Stimulated activated naive CD4-positive, alpha-beta T cell (primary cell): Measurements from ENCODE around the gene NUP210.

Source experiments
- DNase-seq, 6 experiments: peaks; one replicate each; lab custom pipeline; 2025; lab: John Stamatoyannopoulos, UW

Gene NUP210

GRCh38 chr3:13319564-13320220 is 100.4 kb downstream of the NUP210 start:
- no peak for DNase-seq

DNA sequence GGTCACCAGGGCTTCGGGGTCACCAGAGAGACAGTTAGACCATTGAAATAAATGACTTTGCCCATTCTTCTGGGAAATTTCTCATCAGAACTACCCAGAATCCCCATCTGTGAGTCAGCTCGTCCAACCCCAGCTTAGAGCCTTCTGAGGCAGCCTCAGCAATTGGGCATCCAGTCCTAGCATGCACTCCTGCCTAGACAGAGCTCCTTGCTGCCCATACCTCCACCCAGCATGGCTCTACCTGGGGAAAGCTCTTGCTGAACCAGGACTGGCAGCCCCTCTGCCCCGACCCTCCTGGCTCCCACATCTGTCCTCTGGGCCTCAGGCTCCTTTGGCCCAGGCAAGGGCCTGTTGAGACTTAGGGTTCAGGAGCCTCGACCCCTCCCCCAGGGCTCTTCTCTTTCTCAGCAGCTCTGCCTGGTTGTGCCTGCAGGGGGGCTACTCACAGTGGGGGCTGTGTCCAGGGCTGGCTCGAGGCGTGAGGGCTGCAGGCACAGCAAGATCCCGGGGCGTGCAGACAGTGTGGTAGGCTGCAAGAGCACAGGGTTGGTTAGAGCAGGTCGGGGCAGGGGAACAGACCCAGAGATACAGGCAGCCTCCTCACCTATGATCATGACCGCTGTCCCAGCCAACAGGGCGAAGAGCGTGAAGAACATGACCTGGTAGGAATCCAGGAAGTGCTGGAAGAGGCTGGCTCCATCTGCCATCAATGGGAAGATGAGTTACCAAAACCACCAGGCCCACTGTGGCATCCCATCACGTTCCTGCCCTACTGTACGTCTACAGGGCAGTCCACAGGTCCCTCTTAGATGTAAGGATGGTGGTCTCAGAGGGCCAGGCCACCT is 101.3 kb downstream of the NUP210 start:
- DNase-seq, result no peak

DNA sequence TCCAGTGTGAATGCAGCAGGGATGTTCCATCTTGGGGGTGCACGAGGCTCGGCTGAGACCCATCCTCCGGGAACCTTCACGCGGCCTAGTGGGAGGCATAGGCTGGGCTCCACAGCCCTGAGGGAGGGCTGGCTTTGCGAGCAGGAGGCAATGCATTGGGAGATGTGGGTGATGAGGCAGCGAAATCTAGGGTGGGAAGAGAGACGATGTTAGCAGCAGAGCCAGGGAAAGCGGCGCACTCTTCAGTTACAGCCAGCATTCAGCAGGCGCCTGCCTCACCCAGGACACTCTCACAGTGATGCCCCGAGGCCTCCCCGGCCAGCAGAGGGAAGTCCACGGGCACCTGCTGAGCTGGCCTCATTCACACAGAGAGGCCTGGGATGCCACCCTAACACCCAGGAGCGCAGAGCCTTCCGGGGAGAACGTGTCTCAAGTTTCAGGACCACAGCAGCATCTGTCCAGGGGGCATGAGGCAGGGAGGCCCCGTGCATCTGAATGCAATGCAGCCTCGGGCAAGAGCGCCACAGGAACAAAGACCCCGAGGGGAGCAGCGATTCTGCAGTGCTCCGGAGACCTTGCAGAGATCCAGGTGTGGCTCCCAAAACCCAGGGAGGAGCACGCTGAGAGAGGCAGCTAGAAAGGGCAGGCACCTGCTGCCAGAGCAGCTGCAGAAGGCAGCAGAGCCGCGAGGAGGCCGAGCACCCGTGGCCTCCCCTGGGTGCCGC is 102.4 kb downstream of the NUP210 start:
- no peak for DNase-seq

GRCh38 chr3:13316603-13317002 is 103.5 kb downstream of the NUP210 start:
- DNase-seq, result no peak

DNA sequence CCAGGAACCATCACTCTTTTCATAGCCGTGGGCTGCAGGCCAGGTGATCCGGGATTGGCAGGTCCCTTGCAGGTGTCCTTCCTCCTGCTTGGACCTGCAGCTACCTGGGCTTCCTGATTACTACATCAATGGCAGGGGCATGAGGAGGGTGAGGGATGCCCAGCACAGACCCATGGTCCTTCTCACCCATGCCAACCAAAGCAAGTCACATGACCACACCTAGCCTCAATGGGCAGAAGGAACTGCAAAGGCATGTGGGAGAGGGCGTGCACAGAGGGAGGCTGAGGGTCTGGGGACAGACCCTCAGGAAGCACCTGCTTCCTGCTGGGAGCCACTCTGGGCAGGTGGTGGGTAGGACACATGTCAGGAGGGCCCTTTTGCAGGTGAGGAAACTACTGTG is 105.2 kb downstream of the NUP210 start:
- no peak for DNase-seq

DNA sequence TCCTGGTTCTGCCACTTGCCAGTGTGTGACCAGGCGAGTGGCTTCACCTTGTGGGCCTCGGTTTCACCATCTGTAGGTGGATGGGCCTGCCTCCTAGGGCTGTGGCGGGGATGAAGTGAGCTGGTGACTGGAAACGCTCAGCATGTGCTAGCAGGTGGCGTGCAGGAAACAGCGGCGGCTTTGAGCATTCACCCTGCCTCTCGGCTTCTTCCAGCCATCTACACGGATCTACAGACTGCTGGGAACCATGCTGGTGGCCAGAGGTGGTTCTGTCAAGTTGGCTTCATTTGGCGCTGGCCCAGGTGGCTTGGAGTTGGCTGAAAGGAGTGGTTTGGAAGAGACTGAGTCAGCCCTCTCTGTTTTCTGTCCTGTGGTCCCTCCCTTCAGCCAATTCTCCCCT is 106.3 kb downstream of the NUP210 start:
- DNase-seq, result no peak

- DNase-seq, result no peak
These were observed 111.1 kb downstream of the NUP210 start for GRCh38 chr3:13309004-13309403.

DNA sequence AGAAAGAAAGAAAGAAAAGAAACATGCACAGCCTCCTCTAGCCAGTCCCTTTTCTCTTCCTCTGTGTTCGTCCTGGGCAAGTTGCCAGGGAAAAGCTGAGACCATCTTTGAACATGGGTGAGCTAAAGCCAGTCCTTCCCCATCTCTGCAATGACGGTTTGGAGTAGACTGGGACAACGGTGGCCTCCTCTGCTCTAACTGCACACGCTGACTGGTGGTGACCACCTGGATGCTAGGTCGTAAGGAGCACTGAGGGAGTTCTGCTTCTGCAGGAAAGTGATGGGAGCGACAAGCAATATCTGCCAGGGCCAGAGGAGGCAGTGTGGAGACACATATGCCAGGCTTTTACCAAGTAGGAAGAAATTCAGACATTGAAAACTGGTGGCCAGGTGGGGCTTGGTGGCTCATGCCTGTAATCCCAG is 111.7 kb downstream of the NUP210 start:
- DNase-seq, result peak in 2 of 6 experiments; percentile 38 to 48

DNA sequence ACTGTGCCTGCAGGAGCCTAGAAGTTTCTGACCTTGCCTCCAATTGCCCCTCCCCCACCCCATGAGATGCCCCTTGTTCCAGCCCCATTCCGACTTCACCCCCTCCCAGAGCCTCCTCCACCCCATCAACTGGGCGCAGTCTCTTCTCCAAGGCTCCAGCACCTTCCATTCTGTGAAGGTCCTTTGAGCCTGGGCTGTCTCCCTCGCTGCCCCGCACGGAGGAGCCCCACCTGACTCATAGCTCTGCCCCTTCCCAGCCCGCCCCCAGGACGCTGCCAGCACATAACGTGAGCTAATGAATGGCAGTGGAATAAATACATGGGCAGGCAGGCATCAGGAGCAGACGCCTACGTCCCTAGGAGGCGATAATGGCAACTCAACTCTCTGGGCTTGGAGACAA is 113.1 kb downstream of the NUP210 start:
- DNase-seq, result no peak

- DNase-seq, result no peak
These were observed 114.5 kb downstream of the NUP210 start for GRCh38 chr3:13305623-13306022.

DNA sequence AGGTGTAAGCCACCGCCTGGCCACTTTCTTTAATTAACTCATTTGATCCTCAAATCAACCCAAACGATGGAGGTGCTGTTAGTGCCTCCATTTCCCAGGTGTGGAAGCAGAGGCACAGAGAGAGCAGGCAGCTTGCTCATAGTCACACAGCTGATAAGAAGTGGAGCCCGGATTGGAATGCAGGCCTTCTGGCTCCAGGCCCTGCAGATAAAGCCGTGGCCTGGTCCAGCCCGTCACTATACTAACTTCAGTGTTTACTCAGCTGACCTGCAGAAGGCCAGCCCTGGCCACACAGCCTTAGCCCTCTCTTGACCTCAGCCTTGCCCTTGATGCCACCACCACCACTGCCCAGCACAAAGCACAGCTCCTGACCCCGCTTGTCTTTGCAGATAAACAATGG is 116.7 kb downstream of the NUP210 start:
- no peak for DNase-seq

- no peak for DNase-seq
These were observed 118.7 kb downstream of the NUP210 start for GRCh38 chr3:13301286-13301987.

- no peak for DNase-seq
These were observed 119.4 kb downstream of the NUP210 start for GRCh38 chr3:13300546-13301285.

DNA sequence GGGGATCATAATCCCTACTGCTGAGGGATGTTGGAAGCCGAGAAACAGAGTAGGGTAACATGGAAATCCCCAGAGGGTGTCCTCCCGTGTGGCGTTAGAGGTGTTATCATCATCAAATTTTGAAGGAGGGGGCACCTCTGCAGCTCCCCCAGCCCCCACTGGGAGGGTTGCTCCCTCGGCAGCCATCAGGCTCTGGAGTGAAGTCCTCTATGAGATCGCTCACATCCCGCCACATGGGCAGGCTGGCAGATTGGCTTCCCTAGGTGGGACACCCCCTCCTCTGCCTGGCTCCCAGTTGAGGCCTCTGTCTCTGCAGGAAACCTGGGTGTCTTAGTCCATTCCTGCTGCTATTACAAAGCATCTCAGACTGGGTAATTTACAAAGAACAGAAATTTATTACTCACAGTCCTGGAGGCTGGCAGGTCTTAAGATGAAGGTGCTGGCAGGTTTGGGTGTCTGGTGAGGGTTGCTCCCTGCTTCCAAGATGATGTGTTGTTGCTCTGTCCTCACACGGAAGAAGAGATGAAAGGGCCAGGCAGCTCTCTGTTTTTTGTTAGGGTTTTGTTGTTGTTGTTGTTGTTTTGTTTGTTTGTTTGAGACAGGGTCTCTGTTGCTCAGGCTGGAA is 120.5 kb downstream of the NUP210 start:
- DNase-seq, result no peak

DNA sequence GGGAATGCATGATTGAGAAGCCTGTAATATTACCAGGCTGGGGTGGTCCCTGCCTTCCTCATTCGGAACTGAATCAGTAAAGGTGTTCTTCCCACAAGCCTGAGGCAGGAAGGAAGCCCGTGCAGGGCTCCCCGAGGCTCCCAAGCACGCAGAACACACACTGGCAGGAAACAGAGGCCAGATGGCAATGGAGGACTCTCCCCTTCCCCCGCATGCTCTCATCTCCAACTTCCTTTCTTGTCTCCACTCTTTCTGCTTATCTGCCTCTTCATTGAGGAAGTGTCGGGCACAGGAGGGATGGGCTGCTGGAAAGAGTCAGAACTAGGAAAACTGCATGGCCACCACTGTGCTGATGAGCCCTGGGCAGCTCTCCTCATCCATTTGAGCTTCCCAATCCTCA is 123.5 kb downstream of the NUP210 start:
- no peak for DNase-seq

DNA sequence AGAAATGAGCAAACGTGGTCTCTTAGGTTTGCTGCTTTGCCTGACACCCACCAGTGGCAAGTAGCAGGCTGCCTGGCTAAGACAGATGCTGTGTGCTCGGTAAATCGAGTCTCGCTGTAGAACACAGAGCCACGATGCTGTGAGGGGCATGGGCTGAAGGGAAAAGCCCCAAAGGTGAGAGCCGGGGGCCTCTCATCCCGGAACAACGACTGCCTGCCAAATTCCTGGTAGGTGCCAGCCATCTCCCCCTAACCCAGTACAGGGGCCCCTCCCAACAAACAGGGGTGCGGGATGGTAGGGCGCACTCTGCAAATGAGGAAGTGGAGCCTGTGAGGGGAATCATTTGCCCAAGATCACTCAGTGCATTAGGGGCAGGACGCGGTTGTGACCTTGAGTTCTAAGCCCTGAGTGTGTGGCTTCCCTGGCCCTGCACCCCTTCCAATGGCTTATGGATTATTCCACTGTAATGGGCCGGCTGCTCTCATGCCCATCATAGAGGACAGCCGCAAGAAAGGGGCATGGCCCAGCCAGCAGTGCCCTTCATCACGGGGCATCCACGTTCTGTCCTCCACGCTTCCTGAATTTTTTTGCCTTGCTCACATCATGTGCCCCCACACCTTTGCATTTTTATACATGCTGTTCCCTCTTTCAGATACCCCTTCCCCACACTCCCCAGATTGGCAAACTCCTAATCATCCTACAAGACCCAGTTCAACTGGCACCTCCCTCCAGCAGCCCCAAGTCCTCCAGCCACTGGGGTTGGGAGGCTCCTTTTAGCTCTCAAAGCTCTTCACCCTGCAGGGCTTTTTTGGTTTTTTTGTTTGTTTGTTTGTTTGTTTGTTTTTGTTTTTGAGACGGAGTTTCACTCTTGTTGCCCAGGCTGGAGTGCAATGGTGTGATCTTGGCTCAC is 125.4 kb downstream of the NUP210 start:
- DNase-seq, result no peak

GRCh38 chr3:13292375-13292774 is 127.7 kb downstream of the NUP210 start:
- no peak for DNase-seq

DNA sequence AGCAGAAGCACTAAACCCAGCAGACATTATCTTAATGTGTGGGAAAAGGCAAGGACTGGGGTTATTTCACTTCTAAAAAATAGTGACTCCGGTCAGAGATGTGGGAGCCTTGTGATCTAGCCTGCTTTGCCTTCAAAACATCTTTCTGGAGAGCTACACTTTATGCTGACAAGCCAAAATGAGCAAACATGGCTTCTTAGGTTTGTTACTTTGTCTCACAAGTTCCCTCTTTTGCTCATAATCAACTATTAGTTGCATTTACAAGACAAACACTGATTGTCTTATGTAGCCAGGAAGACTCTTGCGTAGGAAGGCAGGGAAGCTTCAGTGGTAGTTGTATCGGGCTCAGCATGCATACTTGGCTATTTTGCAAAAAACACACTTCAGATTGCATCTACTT is 129.2 kb downstream of the NUP210 start:
- no peak for DNase-seq

DNA sequence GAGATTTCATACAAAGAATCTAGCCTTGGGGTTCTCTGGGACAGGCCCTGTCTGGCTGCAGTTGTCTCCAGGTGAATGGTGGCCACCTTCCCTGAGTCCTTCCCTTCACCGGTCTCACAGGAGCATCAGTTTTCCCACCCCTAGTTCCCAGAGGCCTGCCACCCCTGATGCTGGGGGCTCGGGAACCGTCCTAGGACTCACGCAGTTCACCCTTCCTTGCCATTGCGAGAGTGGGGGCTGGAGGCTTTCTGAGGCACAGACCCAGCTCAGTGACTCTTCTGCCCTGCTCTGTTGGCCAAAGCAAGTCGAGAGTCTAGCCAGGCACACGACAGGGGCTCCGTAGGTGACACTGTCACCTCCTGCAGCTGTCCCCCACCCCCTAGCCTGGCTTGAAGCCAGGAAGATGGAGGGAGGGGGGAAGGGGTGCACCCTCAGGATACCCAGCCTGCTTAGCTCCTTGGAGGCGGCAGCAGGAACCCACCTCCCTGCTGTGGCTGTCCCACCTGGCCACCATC is 130.3 kb downstream of the NUP210 start:
- no peak for DNase-seq
